ACC112 (cell line): ENCODE data around the gene NT5C3A.

Experiments used
- H2AFZ ChIP-seq: fragments of 200-600 bp; sonication (generic); one replicate; pipeline ENCODE4 v1.6.0; 2017; ENCODE audit warnings: antibody characterized with exemption, low read length; ENCODE audit not compliant: unreplicated experiment
- H3K27ac ChIP-seq: fragments of 200-600 bp; sonication (generic); 2 replicates; pipeline ENCODE4 v1.5.1; 2014; ENCODE audit warnings: low read depth, mild to moderate bottlenecking, antibody characterized with exemption, low read length, moderate library complexity
- H3K27me3 ChIP-seq: fragments of 200-600 bp; sonication (generic); 2 replicates; pipeline ENCODE4 v1.6.1; 2014; ENCODE audit warnings: mild to moderate bottlenecking, antibody characterized with exemption, low read length, moderate library complexity, mixed read lengths; ENCODE audit not compliant: insufficient read depth
- H3K36me3 ChIP-seq: fragments of 200-600 bp; sonication (generic); 2 replicates; pipeline ENCODE4 v1.6.1; 2016; ENCODE audit warnings: mild to moderate bottlenecking, antibody characterized with exemption, low read length, moderate library complexity, mixed read lengths; ENCODE audit not compliant: insufficient read depth
- H3K4me1 ChIP-seq: fragments of 200-600 bp; sonication (generic); one replicate; pipeline ENCODE4 v1.6.1; 2016; ENCODE audit warnings: low read length, mixed read lengths; ENCODE audit not compliant: insufficient read depth, unreplicated experiment, control insufficient read depth
- H3K4me3 ChIP-seq: fragments of 200-600 bp; sonication (generic); 2 replicates; pipeline ENCODE4 v1.5.1; 2014; ENCODE audit warnings: mild to moderate bottlenecking, low read depth, low read length
- H3K79me2 ChIP-seq: fragments of 200-600 bp; sonication (generic); one replicate; pipeline ENCODE4 v1.6.0; 2016; ENCODE audit warnings: low read length; ENCODE audit not compliant: control insufficient read depth, unreplicated experiment, insufficient read depth

NT5C3A gene

DNA sequence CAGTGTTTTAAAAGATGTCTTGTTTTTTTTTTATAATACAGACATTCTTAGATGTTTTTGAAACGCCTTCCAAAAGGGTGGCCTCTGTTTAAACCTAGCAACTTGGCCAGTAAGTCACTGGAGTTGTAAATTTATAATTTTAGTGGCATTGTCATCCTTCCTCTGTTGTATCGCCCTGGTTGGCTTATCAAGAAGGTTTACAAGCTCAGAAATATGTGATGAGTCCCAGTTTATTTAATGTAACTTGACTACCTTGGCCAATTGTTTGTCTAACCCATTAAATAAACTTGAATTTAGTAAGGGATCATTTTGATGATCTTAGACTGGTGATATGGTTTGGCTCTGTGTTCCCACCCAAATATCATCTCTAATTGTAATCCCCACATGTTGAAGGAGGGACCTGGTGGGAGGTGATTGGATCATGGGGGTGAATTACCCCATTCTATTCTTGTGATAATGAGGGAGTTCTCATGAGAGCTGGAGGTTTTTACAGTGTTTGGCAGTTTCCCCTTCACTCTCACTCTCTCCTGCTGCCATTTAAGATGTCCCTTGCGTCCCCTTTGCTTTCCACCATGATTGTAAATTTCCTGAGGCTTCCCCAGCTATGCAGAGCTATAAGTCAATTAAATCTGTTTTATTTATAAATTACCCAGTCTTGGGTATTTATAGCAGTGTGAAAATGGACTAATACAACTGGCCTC is 13.4 kb upstream of the NT5C3A start:
- Histone ChIP-seq H3K4me3 (no peak overlapping the region), H3K4me1 (no peaks in the 10 kb centered on the region), H3K27ac (no peak overlapping the region), H3K36me3 (no peaks in the 10 kb centered on the region), H2AFZ (no peak overlapping the region), H3K79me2 (no peaks in the 10 kb centered on the region), H3K27me3 (peaks cover 63% of the 10 kb centered on the region)

DNA sequence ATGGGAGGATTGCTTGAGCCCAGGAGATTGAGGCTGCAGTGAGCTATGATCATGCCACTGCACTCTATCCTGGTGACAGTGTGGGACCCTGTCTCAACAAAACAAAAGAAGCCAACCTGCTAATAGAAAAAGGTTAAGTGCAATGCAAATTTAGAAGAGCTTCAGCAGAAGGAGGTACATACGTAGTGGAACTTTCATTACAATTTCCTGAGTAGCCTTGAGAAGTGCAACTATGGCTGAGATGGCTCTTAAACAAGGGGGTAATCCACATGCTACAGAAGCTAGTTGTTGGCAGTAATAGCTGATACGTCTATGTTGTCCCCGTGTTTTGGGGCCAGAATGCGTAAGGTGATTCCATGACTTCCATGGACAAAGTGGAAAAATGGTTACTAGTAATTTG is 10.7 kb upstream of the NT5C3A start:
- no peaks in the 10 kb centered on the region for H3K79me2 ChIP-seq
- no peak overlapping the region for H3K27ac ChIP-seq
- no peaks in the 10 kb centered on the region for H3K4me1 ChIP-seq
- H2AFZ ChIP-seq, result no peak overlapping the region
- H3K27me3 ChIP-seq, result peaks cover 38% of the 10 kb centered on the region
- H3K36me3 ChIP-seq, result no peaks in the 10 kb centered on the region
- H3K4me3 ChIP-seq, result no peak overlapping the region

DNA sequence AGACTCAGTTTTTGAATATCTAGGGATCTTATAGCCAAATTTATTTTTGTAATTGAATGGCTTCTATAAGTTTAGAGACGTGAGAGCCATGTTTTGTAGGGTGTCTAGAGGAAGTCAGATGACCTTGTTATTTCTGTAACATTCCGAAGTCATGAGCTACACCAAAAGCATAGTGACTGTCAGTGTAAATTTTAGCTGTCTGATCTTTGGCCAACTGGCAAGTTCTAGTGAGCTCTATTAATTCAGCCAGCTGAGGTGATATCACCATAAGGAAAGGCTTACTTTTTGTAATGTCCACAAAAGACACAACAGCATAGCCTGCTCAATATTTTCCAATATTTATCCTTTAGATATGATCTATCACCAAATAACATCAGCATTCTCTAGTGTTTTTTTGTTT is 9.9 kb upstream of the NT5C3A start:
- no peaks in the 10 kb centered on the region for H3K79me2 ChIP-seq
- peaks cover 30% of the 10 kb centered on the region for H3K27me3 ChIP-seq
- no peaks in the 10 kb centered on the region for H3K36me3 ChIP-seq
- no peak overlapping the region for H3K4me3 ChIP-seq
- no peak overlapping the region for H3K27ac ChIP-seq
- H2AFZ ChIP-seq, result no peak overlapping the region
- H3K4me1 ChIP-seq, result no peaks in the 10 kb centered on the region

DNA sequence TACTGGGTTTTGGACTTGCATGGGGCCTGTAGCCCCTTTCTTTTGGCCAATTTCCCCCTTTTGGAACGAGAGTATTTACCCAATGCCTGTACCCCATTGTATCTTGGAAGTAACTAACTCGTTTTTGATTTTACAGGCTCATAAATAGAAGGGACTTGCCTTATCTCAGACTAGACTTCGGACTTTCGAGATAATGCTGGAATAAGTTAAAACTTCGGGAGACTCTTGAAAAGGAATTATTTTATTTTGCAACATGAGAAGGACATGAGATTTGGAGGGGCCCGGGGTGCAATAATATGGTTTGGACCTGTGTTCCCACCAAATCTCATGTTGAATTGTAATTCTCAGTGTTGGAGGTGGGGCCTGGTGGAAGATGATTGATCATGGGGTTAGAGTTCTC is 8.3 kb upstream of the NT5C3A start:
- H2AFZ ChIP-seq, result no peak overlapping the region
- no peaks in the 10 kb centered on the region for H3K4me1 ChIP-seq
- H3K36me3 ChIP-seq, result peaks cover 2% of the 10 kb centered on the region; the same call in 1 of the 2 replicates
- H3K4me3 ChIP-seq, result no peak overlapping the region
- H3K27me3 ChIP-seq, result peaks cover 15% of the 10 kb centered on the region
- H3K27ac ChIP-seq, result no peak overlapping the region
- no peaks in the 10 kb centered on the region for H3K79me2 ChIP-seq

DNA sequence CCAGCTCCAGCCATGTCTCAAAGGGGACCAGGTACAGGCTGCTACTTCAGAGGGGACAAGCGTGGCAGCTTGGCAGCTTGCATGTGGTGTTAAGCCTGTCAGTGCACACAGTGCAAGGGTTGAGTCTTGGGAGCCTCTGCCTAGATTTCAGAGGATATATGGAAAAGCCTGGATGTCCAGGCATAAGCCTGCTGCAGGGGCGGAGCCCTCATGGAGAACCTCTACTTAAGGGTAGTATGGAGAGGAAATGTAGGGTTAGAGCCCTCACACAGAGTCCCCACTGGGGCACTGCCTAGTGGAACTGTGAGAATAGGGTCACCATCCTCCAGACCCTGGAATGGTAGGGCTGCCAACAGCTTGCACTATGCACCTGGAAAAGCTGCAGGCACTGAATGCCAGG is 7.7 kb upstream of the NT5C3A start:
- Histone ChIP-seq H3K4me1 (no peaks in the 10 kb centered on the region), H3K79me2 (no peaks in the 10 kb centered on the region), H2AFZ (no peak overlapping the region), H3K27ac (no peak overlapping the region), H3K4me3 (no peak overlapping the region), H3K36me3 (peaks cover 5% of the 10 kb centered on the region; the same call in 1 of the 2 replicates), H3K27me3 (peaks cover 9% of the 10 kb centered on the region)

DNA sequence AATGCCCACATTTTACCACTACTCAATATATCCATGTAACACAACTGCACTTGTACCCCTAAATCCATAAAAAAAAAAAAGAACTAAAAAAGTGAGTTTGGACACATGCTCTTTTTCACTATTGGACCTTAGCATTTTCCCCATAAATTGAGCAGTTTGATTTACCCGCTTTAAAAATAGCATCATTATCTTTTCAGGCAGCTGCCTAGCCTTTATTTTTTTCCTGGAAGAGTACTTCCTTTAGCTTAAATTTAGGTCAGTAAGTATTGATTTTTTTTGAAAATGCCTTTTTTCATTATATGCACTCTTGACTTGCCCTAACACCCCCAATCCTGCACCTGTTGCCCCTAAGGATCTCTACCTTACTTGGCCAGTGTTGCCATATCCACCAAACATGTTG is 5.3 kb upstream of the NT5C3A start:
- peaks cover 3% of the 10 kb centered on the region for H3K4me1 ChIP-seq

DNA sequence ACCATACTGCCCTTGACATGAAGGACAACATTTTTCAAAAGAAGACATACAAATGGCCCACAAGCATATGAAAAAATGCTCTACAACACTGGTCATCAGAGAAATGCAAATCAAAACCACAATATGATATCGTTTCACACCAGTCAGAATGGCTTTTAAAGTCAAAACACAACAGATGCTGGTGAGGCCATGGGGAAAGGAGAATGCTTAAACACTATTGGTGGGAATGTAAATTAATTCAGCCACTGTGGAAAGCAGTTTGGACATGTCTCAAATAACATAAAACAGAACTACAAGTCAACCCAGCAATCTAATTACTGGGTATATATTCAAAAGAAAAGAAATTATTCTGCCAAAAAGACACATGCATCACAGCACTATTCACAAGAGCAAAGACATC is 4.2 kb upstream of the NT5C3A start:
- no peak overlapping the region for H3K27ac ChIP-seq

More for the DNA sequence above, 5.3 kb upstream of the NT5C3A start:
- Histone ChIP-seq H2AFZ (no peak overlapping the region), H3K36me3 (peaks cover 5% of the 10 kb centered on the region; the same call in 1 of the 2 replicates), H3K79me2 (no peaks in the 10 kb centered on the region), H3K4me3 (no peak overlapping the region), H3K27ac (no peak overlapping the region), H3K27me3 (no peaks in the 10 kb centered on the region)

DNA sequence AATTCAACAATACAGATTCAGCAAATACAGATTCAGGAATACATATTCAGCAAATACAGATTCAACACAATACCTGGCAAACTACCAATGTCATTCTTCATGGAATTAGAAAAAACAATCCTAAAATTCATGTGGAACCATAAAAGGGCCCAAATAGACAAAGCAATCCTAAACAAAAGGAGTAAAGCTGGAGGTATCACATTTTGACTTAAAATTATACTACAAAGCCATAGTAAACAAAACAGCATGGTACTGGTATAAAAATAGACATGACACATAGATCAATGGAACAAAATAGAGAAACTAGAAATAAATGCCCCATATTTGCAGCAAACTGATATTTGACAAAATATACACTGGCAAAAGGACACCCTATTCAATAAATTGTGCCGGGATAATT is 3.4 kb upstream of the NT5C3A start:
- Histone ChIP-seq H3K27ac (no peak overlapping the region), H2AFZ (no peak overlapping the region), H3K4me1 (peaks cover 5% of the 10 kb centered on the region), H3K4me3 (no peak overlapping the region), H3K27me3 (no peaks in the 10 kb centered on the region), H3K36me3 (peaks cover 5% of the 10 kb centered on the region; the same call in 1 of the 2 replicates), H3K79me2 (peaks cover 14% of the 10 kb centered on the region)

More for the DNA sequence above, 4.2 kb upstream of the NT5C3A start:
- H3K36me3 ChIP-seq, result peaks cover 5% of the 10 kb centered on the region; the same call in 1 of the 2 replicates
- no peaks in the 10 kb centered on the region for H3K27me3 ChIP-seq
- H3K4me1 ChIP-seq, result peaks cover 3% of the 10 kb centered on the region
- H3K4me3 ChIP-seq, result no peak overlapping the region
- H2AFZ ChIP-seq, result no peak overlapping the region
- H3K79me2 ChIP-seq, result peaks cover 6% of the 10 kb centered on the region

DNA sequence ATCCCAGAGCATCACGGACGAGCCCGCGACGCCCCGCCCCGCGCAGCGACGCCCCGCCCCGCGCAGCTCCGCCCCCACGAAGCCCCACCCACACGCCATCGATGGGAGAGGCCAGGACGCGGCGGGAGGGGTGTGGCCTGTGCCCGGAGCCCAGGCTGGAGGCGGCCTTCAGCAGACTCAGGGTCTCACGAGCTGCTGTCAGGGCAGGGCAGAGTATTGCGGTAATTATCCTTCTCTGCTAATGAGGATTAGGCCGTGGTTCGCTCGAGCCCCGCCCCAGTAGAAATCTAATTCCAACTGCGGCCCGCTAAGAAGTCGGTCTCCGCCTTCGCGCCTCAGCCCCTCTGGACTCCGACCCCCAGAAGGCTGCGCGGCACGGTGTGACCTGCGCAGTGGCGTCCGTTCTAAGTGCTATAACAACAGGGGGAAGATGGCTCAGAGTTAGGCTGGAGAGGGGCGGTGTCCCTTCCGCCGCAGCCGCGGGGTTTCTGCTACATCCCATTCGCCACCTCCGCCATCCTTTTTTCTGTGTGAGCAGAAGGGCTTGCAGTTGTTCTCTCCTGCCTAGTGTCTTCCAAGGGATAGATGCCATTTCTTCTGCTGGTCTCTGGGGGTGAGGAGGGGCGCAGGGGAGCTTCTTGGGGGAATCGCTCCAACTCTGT is 337 bp upstream of the NT5C3A start:
- Histone ChIP-seq H3K36me3 (peaks cover 10% of the 10 kb centered on the region; the same call in 1 of the 2 replicates), H3K79me2 (peaks cover 41% of the 10 kb centered on the region), H3K27me3 (no peaks in the 10 kb centered on the region), H3K4me1 (peaks cover 12% of the 10 kb centered on the region), H2AFZ (peak overlapping the region; percentile 85), H3K27ac (peak overlapping the region; percentile 73), H3K4me3 (peak overlapping the region; percentile 95)

DNA sequence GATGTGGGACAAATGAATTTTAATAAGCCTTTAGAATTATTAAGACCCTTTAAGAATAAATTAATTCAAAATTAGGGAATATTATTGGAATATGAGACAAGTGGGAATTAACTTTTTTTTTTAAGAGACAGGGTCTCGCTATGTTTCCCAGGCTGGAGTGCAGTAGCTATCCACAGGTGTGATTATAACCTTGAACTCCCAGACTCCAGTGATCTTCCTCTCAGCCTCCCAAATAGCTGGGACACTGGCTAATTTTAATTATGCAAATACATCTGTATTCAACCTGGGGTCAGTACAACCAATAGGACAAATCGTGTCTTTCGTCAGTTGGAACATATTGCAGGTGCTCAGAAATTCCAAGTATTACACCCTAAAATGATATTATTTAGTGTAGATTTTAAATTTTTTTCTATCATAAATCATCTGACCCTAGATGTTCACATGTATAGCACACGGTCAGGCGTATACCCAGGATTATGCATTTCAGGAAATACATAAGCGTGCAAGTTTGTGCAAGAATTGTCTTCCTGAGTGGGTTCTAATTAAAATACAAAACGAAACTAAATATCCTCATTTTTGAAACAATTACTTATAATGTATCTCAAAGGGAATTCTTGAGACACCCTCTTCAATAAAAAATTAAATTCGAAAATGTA is 1.2 kb downstream of the NT5C3A start:
- H3K27ac ChIP-seq, result no peak overlapping the region
- H2AFZ ChIP-seq, result no peak overlapping the region
- no peaks in the 10 kb centered on the region for H3K27me3 ChIP-seq
- H3K79me2 ChIP-seq, result peaks cover 52% of the 10 kb centered on the region
- H3K4me1 ChIP-seq, result peaks cover 12% of the 10 kb centered on the region
- H3K36me3 ChIP-seq, result peaks cover 10% of the 10 kb centered on the region; the same call in 1 of the 2 replicates
- peak overlapping the region; percentile 95 for H3K4me3 ChIP-seq
